NCI-H1105 treated with DMSO at 0.1 percent for 48 hours (cell line): Measurements from ENCODE around the gene RAB27A.
"Not testable (repeated sequence)": the region's sequence is repeated elsewhere in the genome, so short reads cannot be mapped to it uniquely, and the experiment has no call there.

Experiments
- DNase-seq: peaks from one replicate; lab custom pipeline; 2025; lab: John Stamatoyannopoulos, UW

Gene RAB27A

DNA sequence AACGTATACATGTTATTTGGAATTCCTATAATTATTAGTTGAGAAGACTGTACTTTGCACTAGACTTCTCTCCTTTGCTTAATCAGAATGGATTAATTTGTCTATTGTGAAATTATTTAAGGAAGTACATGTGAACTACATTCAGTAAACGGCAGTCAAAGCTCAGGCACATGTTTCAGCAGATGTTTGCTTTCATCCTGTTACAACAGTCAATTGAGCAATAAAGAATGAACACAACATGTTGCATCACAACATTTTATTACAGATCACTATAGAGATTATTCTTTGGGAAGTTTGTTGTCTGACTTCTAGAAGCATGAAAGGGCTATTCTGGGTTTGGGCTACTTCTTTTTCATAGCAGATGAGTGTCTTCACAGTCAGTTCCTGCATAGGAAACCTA lies 39.2 kb downstream of the RAB27A start:
- DNase-seq, result no peak

DNA sequence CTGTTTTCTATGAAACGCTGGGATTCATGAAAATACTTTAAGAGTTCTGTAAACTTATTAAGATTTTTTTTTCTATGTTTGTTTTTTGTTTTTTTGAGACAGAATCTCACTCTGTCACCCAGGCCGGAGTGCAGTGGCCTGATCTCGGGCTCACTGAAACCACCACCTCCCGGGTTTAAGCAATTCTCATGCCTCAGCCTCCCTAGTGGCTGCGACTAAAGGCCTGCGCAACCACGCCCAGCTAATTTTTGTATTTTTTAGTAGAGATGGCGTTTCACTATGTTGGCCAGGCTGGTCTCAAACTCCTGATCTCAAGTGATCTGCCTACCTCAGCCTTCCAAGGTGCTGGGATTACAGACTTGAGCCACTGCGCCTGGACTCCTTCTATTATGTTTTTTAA lies 39.7 kb downstream of the RAB27A start:
- DNase-seq, result not testable (repeated sequence)

DNA sequence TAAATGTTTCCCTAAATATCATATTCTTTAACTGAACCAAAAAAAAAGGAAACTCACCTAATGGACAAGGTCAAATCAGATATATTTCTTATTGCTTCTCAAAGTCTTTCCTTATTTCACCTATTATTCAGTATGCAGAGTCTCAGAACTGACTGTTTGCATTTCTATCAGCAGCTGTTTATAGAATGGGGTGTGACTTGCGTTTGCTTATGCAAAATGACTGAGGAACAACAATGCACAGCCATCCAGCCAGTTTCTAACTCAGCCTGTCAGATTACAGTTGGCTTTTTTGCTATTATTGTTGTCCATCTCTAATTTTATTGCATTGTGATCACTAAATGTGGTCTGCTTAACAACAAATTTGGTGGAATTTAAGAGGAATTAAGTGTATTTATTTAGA lies 40.7 kb downstream of the RAB27A start:
- no peak for DNase-seq

DNA sequence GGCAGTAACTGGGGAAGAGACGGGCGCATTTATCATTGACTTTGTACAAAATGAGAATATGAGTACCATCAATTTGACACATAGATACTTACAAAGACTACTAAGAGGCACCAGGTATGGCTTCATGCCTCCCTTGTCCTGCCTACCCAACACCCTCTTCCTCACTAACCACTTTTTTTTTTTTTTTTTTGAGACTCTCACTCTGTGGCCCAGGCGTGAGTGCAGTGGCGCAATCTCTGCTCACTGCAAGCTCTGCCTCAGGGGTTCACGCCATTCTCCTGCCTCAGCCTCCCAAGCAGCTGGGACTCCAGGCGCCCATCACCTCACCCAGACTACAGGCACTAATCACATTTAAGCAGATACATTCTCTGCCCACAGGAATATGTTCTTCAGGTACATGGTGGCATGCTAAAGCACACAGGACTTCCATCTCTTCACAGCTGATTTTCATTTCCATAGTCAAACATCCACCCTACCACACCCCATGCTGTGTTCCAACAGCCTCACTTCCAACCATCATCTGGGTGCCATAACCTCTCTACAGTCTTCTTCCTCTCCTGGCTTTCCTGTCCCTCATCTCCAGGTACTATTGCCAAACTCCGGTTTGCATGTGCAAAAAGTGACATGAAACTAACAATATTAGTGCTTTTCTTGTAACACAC lies 41.7 kb downstream of the RAB27A start:
- no peak for DNase-seq

DNA sequence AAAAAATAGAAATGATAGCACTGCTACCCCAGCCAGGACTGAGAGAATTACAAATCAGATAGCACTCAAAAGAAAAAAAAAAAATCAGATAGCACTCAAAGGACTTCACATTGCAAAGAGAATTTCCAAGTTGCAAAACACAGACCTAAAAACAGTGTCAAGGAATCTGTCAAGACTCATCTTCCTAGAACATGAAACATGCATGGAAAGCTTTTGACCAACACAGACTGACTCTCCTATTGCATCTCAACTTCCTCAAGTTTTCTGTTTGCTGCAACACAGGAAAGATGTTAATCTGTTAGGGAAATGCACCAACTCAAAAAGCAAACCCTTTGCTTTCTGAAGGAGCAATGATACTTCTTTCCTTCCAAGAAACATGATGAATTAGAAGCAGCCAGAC lies 42.3 kb downstream of the RAB27A start:
- no peak for DNase-seq

DNA sequence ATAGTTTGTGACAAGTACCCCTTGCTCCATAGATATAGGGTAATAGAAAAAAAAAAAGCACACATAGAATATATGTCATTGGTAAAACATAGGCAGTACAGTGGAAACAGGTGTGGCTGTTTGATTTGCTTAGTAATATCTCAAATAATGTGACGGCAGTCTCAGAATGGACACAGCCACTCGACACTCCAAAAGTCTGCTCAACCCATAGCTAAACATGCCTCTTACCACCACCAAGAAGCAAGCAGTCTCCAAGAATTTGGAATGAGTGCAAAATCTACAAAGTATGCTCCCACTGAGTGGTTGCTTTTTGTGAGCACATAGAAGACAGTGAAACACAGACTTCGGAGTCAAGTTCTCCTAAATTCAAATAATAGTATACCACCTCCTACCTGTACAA lies 43.0 kb downstream of the RAB27A start:
- DNase-seq, result no peak

DNA sequence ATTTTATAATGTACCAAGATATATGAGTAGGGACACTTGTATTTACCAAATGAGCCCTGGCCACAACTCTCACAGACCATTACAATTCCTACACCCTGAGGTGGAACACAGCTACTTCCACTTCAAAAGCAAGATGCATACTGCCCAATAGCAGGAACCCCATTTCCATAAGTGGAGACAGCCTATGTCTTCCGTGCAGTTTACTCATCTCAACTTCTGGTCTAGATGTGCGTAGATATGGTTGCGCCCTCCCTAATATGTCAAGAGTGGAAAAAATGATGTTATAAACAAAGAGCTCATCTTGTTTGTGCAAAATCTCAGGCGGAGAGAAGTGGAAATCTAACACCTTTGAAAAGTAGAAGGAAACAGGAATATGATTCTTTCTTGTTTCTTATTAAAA lies 44.6 kb downstream of the RAB27A start:
- DNase-seq, result no peak

DNA sequence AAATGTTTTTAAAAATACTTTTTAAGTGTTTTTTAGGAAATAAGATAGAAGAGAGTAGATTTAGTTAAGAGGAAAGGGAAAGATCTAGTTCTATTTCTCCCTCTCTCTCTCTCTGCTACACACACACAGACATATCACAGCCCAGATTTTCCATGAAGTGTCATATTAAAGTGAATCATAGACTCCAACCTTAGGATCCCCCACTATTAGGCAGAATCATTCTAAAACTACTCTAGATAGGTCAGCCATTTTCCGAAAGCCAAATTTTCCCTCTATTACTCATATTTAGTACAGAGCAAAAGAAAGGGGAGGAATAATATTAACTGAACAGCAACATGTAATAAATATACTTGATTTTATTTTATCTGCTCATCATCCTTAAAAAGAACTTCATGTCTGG lies 47.7 kb downstream of the RAB27A start:
- no peak for DNase-seq

DNA sequence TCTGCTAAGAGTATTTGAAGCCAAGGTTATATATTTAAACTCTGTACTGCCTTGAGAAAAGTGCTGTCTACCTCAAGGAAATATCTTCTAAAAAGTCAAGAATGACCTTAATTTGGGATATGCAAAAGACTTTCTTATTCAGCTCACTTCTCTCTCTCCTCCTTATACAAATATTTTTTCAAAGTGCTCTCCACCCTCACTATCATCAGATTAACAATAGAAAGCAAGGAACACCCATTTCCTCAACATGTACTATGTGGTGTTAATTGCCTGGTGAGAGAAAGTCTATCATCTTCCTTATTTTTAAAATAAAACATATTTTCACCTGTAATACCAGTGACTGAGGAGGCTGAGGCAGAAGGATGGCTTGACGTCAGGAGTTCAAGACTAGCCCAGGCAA lies 48.4 kb downstream of the RAB27A start:
- no peak for DNase-seq

DNA sequence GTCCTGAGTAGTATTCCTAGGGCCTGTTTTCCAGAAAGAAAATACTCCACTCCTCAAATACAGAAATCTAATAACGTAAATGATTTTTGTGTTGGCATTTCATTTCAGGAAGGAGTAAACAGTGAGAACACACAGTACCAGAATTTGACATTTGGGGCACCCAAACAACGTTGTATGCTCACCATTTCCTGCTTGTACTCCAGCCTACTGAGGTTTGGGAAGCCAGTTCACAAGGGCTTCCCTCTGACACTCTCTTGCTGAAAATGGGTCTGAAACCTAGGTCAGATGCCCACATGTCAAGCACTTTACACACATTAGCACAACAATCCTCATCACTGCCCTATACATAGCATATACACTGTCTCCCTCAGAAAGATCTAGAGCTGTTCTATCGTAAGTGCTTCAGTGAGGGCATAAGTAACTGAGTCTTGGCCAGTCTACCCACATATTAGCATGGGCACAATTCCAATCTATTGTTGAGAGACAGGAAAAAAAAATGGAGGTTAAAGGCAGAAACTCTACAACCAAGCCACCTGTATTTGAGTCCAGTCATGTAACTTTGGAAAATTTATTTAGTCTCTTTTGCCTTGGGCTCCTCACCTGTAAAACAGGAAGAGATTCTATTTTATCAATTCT lies 49.4 kb downstream of the RAB27A start:
- no peak for DNase-seq

DNA sequence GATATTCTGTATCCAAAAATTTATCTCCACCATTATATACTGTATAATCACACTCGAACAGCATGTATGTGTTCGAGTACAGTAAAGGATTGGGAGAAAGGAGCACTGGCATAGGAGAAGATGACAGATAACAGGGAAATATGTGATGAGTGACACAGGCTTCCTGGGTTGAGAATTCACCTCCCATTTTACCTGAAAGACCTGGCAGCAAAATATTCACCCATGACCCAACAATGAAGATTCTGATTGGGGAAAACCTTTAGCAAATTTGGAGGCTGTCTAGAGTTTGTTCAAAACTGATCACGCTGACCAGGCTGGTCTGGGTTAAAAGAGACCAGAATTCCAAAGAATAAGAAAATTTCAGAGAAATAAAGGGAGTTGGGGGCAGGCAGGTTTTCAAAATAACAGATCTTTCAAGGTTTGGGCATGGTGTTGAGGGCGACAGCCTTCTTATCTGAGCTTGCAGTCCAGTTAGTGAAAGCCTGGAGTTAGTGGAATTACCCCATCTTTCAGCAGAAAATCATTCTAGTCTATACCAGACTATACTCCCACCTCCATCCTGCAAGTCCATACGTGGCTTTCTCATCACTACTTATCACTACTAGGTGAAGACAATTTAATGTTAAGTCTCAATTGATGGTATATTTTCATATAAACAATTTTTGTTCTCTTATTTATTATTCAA lies 50.0 kb downstream of the RAB27A start:
- DNase-seq, result no peak

DNA sequence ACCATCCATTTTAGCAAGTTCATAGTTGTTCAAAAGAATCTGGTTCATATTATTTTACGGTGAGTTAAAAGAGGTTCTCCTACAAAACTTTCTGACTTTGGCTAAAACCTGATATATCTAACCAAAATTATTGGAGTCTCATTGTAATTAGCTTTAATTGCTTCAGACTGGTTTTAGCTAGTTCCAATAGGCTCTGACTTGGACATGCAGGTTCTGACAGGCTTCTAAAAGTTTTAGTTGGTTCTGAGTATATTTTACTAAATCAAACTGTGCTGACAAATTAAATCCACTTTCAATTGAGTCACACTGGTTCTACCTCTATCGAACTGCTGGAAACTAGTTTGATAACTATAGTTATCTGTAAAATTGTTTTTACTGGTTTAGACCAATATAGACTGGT lies 50.7 kb downstream of the RAB27A start:
- no peak for DNase-seq

DNA sequence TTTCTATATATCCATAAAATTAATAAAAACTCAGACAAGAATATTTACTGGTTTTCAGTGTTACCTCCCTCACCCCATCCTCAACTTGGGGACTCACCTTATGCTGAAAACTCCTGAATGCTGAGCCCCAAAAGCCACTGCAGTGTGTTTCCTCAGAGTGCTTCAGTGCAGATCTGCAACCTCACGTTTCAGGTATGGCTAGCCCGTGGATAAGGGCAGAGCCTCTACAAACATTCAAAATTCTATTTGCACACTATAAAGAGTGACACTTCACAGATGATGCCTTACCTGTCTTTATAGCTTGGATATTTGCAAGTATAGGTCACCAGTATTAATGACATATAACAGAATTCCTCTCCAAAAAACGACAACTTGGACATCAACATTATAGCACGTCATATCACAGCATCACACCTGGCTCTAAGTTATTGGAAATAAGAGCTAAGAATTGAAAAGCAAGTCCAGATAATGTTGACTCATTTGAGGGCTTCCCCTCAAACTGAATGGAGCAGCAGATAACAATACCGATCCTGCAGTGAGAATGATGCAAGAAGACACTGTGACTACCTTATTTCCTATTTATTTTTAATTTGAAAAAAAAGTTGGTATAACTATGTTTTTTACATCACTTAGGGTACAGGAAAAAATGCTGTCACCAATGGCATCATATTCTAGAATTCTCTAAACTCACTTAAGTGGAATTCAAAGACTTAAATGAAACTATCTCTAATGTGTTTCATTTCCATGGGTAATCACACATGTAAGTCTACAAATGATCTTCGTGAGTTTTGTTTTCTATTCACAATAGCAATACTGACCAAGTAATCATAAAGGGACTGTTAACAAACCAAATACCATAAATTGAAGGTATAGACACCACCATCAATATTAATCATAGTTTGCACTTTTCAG lies 52.1 kb downstream of the RAB27A start:
- DNase-seq, result no peak

DNA sequence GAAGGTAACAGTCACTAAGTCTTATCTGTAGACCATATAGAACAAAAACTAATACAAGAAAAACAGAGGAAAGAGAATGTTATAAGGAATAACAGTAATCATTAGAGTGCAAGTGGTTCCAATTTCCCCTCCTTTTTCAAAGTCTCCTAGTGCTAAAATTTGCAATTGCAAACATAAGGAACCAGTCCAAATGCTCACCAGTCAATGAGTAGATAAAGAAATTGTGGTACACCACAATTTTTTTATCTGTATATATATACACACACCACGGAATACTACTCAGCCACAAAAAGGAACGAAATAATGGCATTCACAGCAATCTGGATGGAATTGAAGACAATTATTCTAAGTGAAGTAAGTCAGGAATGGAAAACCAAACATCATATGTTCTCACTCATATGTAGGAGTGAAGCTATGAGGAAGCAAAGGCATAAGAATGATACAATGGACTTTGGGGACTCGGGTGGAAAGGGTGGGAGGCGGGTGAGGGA lies 54.0 kb downstream of the RAB27A start:
- DNase-seq, result no peak

DNA sequence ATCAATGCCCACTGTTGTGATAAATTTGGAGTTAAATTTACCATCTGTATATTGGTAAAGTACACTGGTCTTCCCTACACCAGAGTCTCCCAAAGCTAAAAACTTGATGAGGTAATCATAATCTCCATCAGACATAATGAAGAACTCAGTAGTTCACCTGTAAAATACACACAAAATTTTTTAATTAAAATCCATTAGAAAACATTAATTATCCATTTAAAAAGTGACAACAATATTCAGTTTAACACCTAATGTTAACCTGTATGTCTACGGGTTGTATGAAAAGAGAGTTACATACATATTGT lies 54.9 kb downstream of the RAB27A start:
- DNase-seq, result no peak

DNA sequence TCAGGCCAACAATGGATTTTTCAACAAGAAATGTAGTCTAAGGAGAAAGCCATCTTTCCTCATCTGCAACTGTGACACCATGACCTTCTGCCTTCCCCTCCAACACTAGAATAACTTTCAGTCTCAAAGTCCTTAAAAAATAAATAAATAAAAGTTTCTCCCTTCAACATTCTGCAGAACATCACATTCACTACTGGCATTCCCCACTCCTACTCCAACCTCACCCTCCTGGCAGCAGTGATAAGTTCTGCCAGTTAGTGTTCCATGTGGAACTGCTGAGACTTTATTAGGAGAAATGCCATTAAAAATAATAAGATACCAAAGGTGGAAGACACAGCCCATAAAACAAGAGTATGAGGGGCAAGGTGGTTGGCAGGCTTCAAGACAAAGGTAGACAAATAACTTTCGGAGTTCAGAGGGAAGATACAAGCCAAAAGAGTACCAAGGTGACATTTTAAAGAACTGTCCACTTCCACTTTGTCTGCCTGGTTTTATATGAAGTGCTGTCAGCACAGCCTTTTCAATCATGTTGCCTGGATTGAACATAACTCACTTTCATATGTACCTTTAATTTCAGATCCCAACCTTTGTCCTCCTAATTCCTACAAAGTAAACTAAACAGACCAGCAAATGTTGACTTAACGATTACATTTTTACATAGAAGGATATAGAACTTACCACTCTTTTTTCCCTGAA lies 55.4 kb downstream of the RAB27A start:
- no peak for DNase-seq

DNA sequence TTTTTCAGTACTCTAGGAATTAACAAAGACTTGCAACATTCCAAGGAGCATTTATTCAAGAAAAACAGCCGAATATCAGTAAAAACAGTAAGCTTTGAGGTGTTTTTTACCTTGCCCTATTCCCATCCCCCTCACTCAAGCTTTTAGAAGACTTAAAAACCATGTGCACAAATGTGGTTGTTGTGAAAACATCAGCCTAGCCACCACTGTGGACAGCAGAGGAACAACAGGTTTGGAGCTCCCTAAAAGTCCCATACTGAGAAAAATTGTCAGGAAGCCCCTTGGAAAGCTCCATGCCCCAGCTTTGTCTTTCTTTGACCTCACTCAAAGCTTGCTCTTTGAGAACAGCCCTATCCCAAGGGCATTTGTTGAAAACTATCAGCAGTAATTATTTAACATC lies 58.2 kb downstream of the RAB27A start:
- no peak for DNase-seq

DNA sequence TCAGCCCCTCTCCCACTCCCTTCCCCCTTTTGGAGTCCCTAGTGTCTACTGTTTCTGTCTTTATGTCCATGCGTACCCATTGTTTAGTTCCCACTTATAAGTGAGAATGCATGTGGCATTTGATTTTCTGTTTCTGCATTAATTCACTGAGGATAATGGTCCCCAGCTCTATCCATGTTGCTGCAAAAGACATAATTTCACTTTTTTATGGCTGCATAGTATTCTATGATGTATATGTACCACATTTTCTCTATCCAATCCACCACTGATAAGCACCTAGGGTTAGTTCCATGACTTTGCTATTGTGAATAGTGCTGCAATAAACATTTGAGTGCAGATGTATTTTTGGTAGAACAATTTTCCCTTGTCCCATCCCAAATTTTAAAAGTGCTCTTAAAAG lies 58.7 kb downstream of the RAB27A start:
- no peak for DNase-seq

DNA sequence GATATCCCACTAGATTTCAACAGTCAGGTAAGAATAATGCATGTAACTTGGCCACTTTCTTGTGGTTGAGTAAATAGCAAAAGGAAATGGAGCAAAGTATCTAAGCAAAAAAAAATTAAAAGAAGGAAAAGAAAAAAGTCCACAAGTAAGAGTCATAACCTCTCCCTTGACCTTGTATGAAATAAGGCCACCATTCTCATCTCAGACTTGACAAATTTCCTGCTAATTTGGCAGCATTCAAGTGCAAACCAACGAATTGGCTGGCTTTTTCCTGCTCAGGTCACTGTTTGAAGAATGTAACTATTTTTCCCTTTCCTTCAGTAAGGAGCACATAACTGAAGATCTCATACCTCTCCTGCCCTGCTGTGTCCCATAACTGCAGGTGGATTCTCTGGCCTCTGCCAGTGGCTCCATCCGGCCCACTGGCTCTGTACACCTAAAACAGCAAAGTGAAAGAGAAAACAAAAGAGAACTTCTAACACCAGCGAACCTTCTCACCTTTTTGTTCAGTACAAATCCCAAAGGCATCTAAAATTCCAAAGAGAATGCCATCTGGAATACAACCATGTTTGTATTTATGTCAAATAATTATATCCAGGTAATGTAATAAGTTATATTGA lies 59.5 kb downstream of the RAB27A start:
- DNase-seq, result no peak

DNA sequence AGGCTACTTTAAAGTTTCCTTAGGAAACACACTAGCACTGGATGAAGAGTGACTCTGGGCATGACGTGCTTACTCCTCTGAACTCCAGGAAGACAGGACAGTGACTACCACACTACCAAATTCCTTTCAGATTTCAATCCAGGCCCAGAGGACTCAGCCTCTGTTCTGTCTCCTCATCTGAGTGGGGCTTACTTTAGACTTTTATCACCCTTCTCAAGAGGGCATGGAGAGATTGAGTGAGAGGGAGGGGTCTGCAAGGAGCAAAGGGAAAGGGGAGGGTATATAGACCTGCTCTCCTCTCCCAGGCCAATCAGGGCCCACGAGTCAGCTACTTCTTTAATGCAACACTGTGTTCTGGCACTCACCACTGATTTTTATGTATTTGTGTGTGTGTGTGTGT lies 63.5 kb downstream of the RAB27A start:
- DNase-seq, result no peak

DNA sequence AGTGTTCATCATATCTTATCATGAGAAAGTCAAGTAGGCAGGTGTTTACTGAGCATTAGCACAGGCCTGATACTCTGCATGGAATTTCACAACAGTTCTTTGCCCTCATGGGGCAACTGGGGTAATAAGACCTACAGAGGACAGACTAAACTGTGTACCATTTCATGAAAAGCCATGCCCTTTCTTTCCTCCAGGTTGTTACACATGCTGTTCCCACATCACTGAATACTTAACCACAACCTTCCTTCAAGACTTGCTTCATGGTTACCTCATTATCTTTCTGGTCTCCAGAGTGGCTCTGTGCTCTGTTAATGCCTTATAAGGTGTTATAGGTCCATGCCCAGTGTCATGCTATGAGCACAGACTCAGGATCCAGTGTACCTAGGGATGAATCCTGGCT lies 64.7 kb downstream of the RAB27A start:
- DNase-seq, result no peak

DNA sequence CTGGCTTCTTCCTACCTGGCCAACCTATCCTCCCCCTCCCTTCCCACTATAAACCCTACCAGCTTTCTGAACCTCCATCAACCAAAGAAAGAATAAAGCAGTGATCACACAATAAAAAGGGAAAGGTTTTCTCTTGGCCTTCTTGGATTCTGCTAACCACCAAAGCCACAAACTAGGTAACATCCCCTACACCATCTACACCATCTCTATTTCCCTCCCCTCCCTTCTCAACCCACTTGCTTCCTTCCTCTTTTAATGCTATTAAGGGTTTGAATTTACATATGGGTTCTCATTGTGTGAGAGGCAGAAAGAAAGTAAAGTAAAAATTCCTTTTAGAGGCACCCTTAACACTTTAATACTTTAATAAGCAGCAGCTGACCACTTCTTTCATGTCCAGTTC lies 67.0 kb downstream of the RAB27A start:
- DNase-seq, result no peak
